Right lobe of liver (tissue), 6 donors: Measurements from ENCODE around the gene LHFPL2. TPM values are rescaled to one million over a fixed set of nuclear protein-coding genes. Genes with fewer than 3 reads are reported as not detected.

Experiments used
- ATAC-seq, 4 donors: fragments of 200-7000 bp; cut with Tn5 transposase; one replicate each; pipeline ENCODE4 v1.9.1; 2020; ENCODE audit warnings: mild to moderate bottlenecking in 4 of 4, moderate library complexity in 4 of 4
- DNase-seq, 3 donors: peaks; one replicate each; pipeline ENCODE4 v3.0.0-alpha.2; 2020
- H3K27ac ChIP-seq, 3 donors: fragments of 200-600 bp; one replicate each; pipeline ENCODE4 v1.8.0; 2022
- H3K27me3 ChIP-seq, 2 donors: fragments of 200-600 bp; one replicate each; pipeline ENCODE4 v1.8.0; 2022
- H3K36me3 ChIP-seq, 4 donors: fragments of 200-600 bp; sonication (generic) in 1 of 4; one replicate each; pipeline versions ENCODE4 v1.5.1 to v1.8.0; 2017 to 2022; ENCODE audit warnings: control low read depth in 1 of 4
- H3K4me1 ChIP-seq, 4 donors: fragments of 200-600 bp; sonication (generic) in 1 of 4; one replicate each; pipeline versions ENCODE4 v1.5.1 to v1.8.0; 2017 to 2022; ENCODE audit warnings: control low read depth in 1 of 4
- H3K4me3 ChIP-seq, 3 donors: fragments of 200-600 bp; one replicate each; pipeline ENCODE4 v1.8.0; 2022
- H3K9me3 ChIP-seq, 4 donors: fragments of 200-600 bp; sonication (generic) in 1 of 4; one replicate each; pipeline versions ENCODE4 v1.5.1 to v1.8.0; 2017 to 2022; ENCODE audit warnings: control low read depth in 1 of 4
- CTCF ChIP-seq, 4 donors: fragments of 200-600 bp in 3 of 4; fragments of 450-650 bp in 1 of 4; IDR thresholded peaks; one replicate each; pipeline versions ENCODE4 v1.5.1 to v1.8.0; 2016 to 2022; ENCODE audit warnings: antibody characterized with exemption in 4 of 4, mild to moderate bottlenecking in 2 of 4
- POLR2A ChIP-seq: fragments of 450-650 bp; IDR thresholded peaks from one replicate; pipeline ENCODE4 v1.6.1; 2017; ENCODE audit warnings: antibody characterized with exemption, mild to moderate bottlenecking
- WGBS: methylation state at CpG from one replicate; pipeline ENCODE4 v1.1.6; 2018; ENCODE audit warnings: low coverage, low lambda C conversion rate; ENCODE audit not compliant: insufficient coverage; ENCODE audit errors: missing lambda C conversion rate; 5-methylcytosine and 5-hydroxymethylcytosine counted together
- intact Hi-C, 2 donors: fragments of 100-400 bp; cut with DNase I; formaldehyde crosslinking; loops; one replicate each; pipeline versions ENCODE4 v1.11.2 to v1.14.1; 2022
- total RNA-seq, 6 experiments: library from RNA; depleted of rRNA in 2 of 6; stranded (reverse); fragments of >200 nt in 2 of 6; fragmentation: NEBNext Ultra II Directional in 3 of 6; extraction: Animal tissue kit (Norgen Biotek cat#: 25700) in 3 of 6; gene quantifications; one replicate each; pipeline versions ENCODE4 v1.1.0 to v1.2.4, GENCODE V29; 2016 to 2023
- donor health status: DM: no; HTN: yes; CAD: no.
- donor health status: DM: no; HTN: no; CAD: no.
- donor health status: DM: no; HTN: no; CAD: no.
- donor health status: DM: no; HTN: yes; CAD: no.
- donor health status: DM: no; HTN: yes; CAD: no.

Gene LHFPL2
- total RNA-seq, 6 experiments from 2014 or later, result 2.6 to 11.8 (median 4.3) TPM

- no peaks in the 10 kb centered on the region for H3K27me3 ChIP-seq
- no peak overlapping the region for H3K4me3 ChIP-seq
- H3K36me3 ChIP-seq, result no peaks in the 10 kb centered on the region
- H3K9me3 ChIP-seq, result no peaks in the 10 kb centered on the region
- ATAC-seq (no peak), DNase-seq (no peak)
- no peak overlapping the region for H3K27ac ChIP-seq
- intact Hi-C loops, result no loop called here
- H3K4me1 ChIP-seq, result peaks cover 0 to 11% (median 0%) of the 10 kb centered on the region in 4 donors
- WGBS, result 53% methylated on average over 2 of the region's 2 CpGs
- TF ChIP-seq POLR2A, result no peak
- no peak for TF ChIP-seq CTCF (IDR thresholded peaks at IDR 0.05)
These were observed 142.7 kb downstream of the LHFPL2 start for GRCh38 chr5:78505860-78506259.

GRCh38 chr5:78504704-78505677 is 143.6 kb downstream of the LHFPL2 start:
- DNase-seq, result peak in 1 of 3 donors; percentile 63
- 36% methylated on average over 8 of the region's 10 CpGs for WGBS
- intact Hi-C loops, result no loop called here
- H3K27me3 ChIP-seq, result no peaks in the 10 kb centered on the region
- H3K36me3 ChIP-seq, result no peaks in the 10 kb centered on the region
- peaks cover 0 to 4% (median 0%) of the 10 kb centered on the region in 4 donors for H3K4me1 ChIP-seq
- peak; percentile 66 to 86 (median 78) for ATAC-seq
- no peak for TF ChIP-seq POLR2A
- TF ChIP-seq CTCF (IDR thresholded peaks at IDR 0.05), result no peak
- H3K4me3 ChIP-seq, result no peak overlapping the region
- H3K9me3 ChIP-seq, result no peaks in the 10 kb centered on the region
- H3K27ac ChIP-seq, result peak overlapping the region in 2 of 3 donors; percentile 19 to 61

GRCh38 chr5:78503958-78504653 is 144.5 kb downstream of the LHFPL2 start:
- no peaks in the 10 kb centered on the region for H3K27me3 ChIP-seq
- H3K4me1 ChIP-seq, result no peaks in the 10 kb centered on the region
- ATAC-seq, result no peak
- no peaks in the 10 kb centered on the region for H3K36me3 ChIP-seq
- intact Hi-C loops, result no loop called here
- no peak for DNase-seq
- 70% methylated on average over 2 of the region's 4 CpGs for WGBS
- H3K4me3 ChIP-seq, result no peak overlapping the region
- TF ChIP-seq CTCF (IDR thresholded peaks at IDR 0.05) (no peak), POLR2A (no peak)
- no peaks in the 10 kb centered on the region for H3K9me3 ChIP-seq
- peak overlapping the region in 1 of 3 donors; percentile 61 for H3K27ac ChIP-seq

- 52% methylated on average over 8 of the region's 9 CpGs for WGBS
- H3K9me3 ChIP-seq, result no peaks in the 10 kb centered on the region
- H3K27me3 ChIP-seq, result no peaks in the 10 kb centered on the region
- ATAC-seq (no peak), DNase-seq (no peak)
- no peak overlapping the region for H3K27ac ChIP-seq
- H3K36me3 ChIP-seq, result no peaks in the 10 kb centered on the region
- H3K4me3 ChIP-seq, result no peak overlapping the region
- TF ChIP-seq CTCF (IDR thresholded peaks at IDR 0.05), result no peak
- TF ChIP-seq POLR2A, result no peak
- intact Hi-C loops, result no loop called here
- H3K4me1 ChIP-seq, result peaks cover 0 to 6% (median 0%) of the 10 kb centered on the region in 4 donors
These were observed 146.9 kb downstream of the LHFPL2 start for GRCh38 chr5:78501411-78502352.
